ENCODE measurements around the gene PPP1R7. TPM values are rescaled to one million over a fixed set of nuclear protein-coding genes. Genes with fewer than 3 reads are reported as not detected.

The PPP1R7 gene
- total RNA-seq, 1 experiment from 2014 or later, result 45.4 TPM

GRCh38 chr2:241188361-241189092 is 38.3 kb downstream of the PPP1R7 start, which contains the start of gene ANO7:
Gene ANO7 (plus strand): TSS chr2:241188677. CDS start chr2:241190064, 1,387 bp downstream.
- CTCF ChIA-PET, result no interaction called here
- no TSS peak for BruUV-seq (replicated peaks)
- Histone ChIP-seq H2AFZ (ENCODE audit: low read depth, low read length, poor library complexity, severe bottlenecking) (no peak within 1 kb of the TSS), H3K27me3 (ENCODE audit: insufficient read depth, low read length) (no peaks in the 10 kb centered on the region), H3K27ac (ENCODE audit: low read depth, low read length) (no peak within 1 kb of the TSS), H3K4me3 (replicated peaks in 1 of 2; ENCODE audit: low read depth in 1 of 2, low read length in 2 of 2) (no peak within 1 kb of the TSS), H3K9me2 (ENCODE audit: insufficient read depth) (no peaks in the 10 kb centered on the region), H3K9ac (ENCODE audit: low read length) (no peak within 1 kb of the TSS), H3K4me2 (ENCODE audit: low read length) (no peak within 1 kb of the TSS), H3K79me2 (ENCODE audit: insufficient read depth, low read length) (no peaks in the 10 kb centered on the region), H3K9me3 (ENCODE audit: control insufficient read depth in 1 of 2, insufficient read depth in 1 of 2, low read depth in 1 of 2, low read length in 2 of 2) (no peaks in the 10 kb centered on the region), H3K36me3 (ENCODE audit: control insufficient read depth in 1 of 2, insufficient read depth in 2 of 2, low read length in 2 of 2) (no peaks in the 10 kb centered on the region), H3K4me1 (ENCODE audit: control insufficient read depth in 1 of 2, insufficient read depth in 2 of 2, low read length in 2 of 2) (no peaks in the 10 kb centered on the region), H4K20me1 (ENCODE audit: insufficient read depth) (no peaks in the 10 kb centered on the region)
- DNase-seq (ENCODE audit: low read depth, low spot score) (no peak), ATAC-seq (no peak)
- intact Hi-C loops (cut with micrococcal nuclease), result no loop called here
- no peak for TF ChIP-seq POLR2A (IDR thresholded peaks at IDR 0.05; ENCODE audit: borderline replicate concordance, extremely low read depth, insufficient read depth, insufficient read length)
- no peak for TF ChIP-seq JUND (IDR thresholded peaks at IDR 0.05)
- TF ChIP-seq CBX3 (IDR thresholded peaks at IDR 0.05; ENCODE audit: low read depth), result no peak
- TF ChIP-seq EGR1 (IDR thresholded peaks at IDR 0.05; ENCODE audit: low read depth), result no peak
- no peak for TF ChIP-seq RAD21 (IDR thresholded peaks at IDR 0.05; ENCODE audit: low read depth)
- no peak for TF ChIP-seq MAX (IDR thresholded peaks at IDR 0.05)
- RAD21 ChIA-PET (ENCODE audit: low non-redundant PET in 1 of 2, low total read pairs in 2 of 2, uncharacterized antibody in 2 of 2, unreplicated experiment in 2 of 2), result no interaction called here
- POLR2A ChIA-PET, result no interaction called here

GRCh38 chr2:241189093-241189855 is 39.0 kb downstream of the PPP1R7 start:
- ATAC-seq (no peak), DNase-seq (ENCODE audit: low read depth, low spot score) (no peak)
- no peaks in the 10 kb centered on the region for H3K9me2 ChIP-seq (ENCODE audit: insufficient read depth)
- intact Hi-C loops (cut with micrococcal nuclease), result no loop called here
- no peaks in the 10 kb centered on the region for H4K20me1 ChIP-seq (ENCODE audit: insufficient read depth)
- POLR2A ChIA-PET, result no interaction called here
- no TSS peak for BruUV-seq (replicated peaks)
- H3K4me2 ChIP-seq (ENCODE audit: low read length), result no peak overlapping the region
- no peaks in the 10 kb centered on the region for H3K27me3 ChIP-seq (ENCODE audit: insufficient read depth, low read length)
- H3K36me3 ChIP-seq (ENCODE audit: control insufficient read depth in 1 of 2, insufficient read depth in 2 of 2, low read length in 2 of 2), result no peaks in the 10 kb centered on the region
- RAD21 ChIA-PET (ENCODE audit: low non-redundant PET in 1 of 2, low total read pairs in 2 of 2, uncharacterized antibody in 2 of 2, unreplicated experiment in 2 of 2), result no interaction called here
- no peak overlapping the region for H3K4me3 ChIP-seq (replicated peaks in 1 of 2; ENCODE audit: low read depth in 1 of 2, low read length in 2 of 2)
- CTCF ChIA-PET, result no interaction called here
- H3K79me2 ChIP-seq (ENCODE audit: insufficient read depth, low read length), result no peaks in the 10 kb centered on the region
- H3K9ac ChIP-seq (ENCODE audit: low read length), result no peak overlapping the region
- H3K9me3 ChIP-seq (ENCODE audit: control insufficient read depth in 1 of 2, insufficient read depth in 1 of 2, low read depth in 1 of 2, low read length in 2 of 2), result no peaks in the 10 kb centered on the region
- no peak overlapping the region for H2AFZ ChIP-seq (ENCODE audit: low read depth, low read length, poor library complexity, severe bottlenecking)
- H3K4me1 ChIP-seq (ENCODE audit: control insufficient read depth in 1 of 2, insufficient read depth in 2 of 2, low read length in 2 of 2), result no peaks in the 10 kb centered on the region
- H3K27ac ChIP-seq (ENCODE audit: low read depth, low read length), result no peak overlapping the region
- TF ChIP-seq, protein P1, sequence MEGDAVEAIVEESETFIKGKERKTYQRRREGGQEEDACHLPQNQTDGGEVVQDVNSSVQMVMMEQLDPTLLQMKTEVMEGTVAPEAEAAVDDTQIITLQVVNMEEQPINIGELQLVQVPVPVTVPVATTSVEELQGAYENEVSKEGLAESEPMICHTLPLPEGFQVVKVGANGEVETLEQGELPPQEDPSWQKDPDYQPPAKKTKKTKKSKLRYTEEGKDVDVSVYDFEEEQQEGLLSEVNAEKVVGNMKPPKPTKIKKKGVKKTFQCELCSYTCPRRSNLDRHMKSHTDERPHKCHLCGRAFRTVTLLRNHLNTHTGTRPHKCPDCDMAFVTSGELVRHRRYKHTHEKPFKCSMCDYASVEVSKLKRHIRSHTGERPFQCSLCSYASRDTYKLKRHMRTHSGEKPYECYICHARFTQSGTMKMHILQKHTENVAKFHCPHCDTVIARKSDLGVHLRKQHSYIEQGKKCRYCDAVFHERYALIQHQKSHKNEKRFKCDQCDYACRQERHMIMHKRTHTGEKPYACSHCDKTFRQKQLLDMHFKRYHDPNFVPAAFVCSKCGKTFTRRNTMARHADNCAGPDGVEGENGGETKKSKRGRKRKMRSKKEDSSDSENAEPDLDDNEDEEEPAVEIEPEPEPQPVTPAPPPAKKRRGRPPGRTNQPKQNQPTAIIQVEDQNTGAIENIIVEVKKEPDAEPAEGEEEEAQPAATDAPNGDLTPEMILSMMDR (IDR thresholded peaks at IDR 0.05 in 2 of 3, conservative IDR thresholded peaks at IDR 0.05 in 1 of 3; ENCODE audit: borderline replicate concordance in 1 of 3, insufficient read depth in 1 of 3, low read depth in 2 of 3, low read length in 2 of 3), result no peak
- TF ChIP-seq ZNF274 (IDR thresholded peaks at IDR 0.05; ENCODE audit: low read depth, low read length) (no peak), CEBPB (IDR thresholded peaks at IDR 0.05; ENCODE audit: low read depth) (no peak), MAX (IDR thresholded peaks at IDR 0.05) (no peak), SRF (IDR thresholded peaks at IDR 0.05; ENCODE audit: low read depth) (no peak), ELF1 (IDR thresholded peaks at IDR 0.05; ENCODE audit: borderline replicate concordance, low read depth) (no peak), FOSL1 (IDR thresholded peaks at IDR 0.05; ENCODE audit: low read depth) (no peak), SIN3A (IDR thresholded peaks at IDR 0.05; ENCODE audit: low read depth) (no peak), EGR1 (IDR thresholded peaks at IDR 0.05; ENCODE audit: low read depth) (no peak)
- TF ChIP-seq, protein P2, sequence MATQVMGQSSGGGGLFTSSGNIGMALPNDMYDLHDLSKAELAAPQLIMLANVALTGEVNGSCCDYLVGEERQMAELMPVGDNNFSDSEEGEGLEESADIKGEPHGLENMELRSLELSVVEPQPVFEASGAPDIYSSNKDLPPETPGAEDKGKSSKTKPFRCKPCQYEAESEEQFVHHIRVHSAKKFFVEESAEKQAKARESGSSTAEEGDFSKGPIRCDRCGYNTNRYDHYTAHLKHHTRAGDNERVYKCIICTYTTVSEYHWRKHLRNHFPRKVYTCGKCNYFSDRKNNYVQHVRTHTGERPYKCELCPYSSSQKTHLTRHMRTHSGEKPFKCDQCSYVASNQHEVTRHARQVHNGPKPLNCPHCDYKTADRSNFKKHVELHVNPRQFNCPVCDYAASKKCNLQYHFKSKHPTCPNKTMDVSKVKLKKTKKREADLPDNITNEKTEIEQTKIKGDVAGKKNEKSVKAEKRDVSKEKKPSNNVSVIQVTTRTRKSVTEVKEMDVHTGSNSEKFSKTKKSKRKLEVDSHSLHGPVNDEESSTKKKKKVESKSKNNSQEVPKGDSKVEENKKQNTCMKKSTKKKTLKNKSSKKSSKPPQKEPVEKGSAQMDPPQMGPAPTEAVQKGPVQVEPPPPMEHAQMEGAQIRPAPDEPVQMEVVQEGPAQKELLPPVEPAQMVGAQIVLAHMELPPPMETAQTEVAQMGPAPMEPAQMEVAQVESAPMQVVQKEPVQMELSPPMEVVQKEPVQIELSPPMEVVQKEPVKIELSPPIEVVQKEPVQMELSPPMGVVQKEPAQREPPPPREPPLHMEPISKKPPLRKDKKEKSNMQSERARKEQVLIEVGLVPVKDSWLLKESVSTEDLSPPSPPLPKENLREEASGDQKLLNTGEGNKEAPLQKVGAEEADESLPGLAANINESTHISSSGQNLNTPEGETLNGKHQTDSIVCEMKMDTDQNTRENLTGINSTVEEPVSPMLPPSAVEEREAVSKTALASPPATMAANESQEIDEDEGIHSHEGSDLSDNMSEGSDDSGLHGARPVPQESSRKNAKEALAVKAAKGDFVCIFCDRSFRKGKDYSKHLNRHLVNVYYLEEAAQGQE (IDR thresholded peaks at IDR 0.05; ENCODE audit: low read depth), result no peak

Measured in HCT116 (cell line).